Rectal smooth muscle tissue (tissue), 1 donor: ENCODE results near the gene TRABD2B.

ENCODE experiments used
- H3K27ac ChIP-seq: one replicate; pipeline ENCODE4 v1.7.0; 2013; ENCODE audit warnings: low read depth, low read length, inconsistent platforms
- H3K27me3 ChIP-seq: one replicate; pipeline ENCODE4 v1.7.0; 2013; ENCODE audit warnings: low read length; ENCODE audit not compliant: control insufficient read depth, insufficient read depth
- H3K36me3 ChIP-seq: one replicate; pipeline ENCODE4 v1.7.0; 2013; ENCODE audit warnings: low read length; ENCODE audit not compliant: control insufficient read depth, insufficient read depth
- H3K4me1 ChIP-seq: one replicate; pipeline ENCODE4 v1.7.0; 2013; ENCODE audit warnings: low read length; ENCODE audit not compliant: control insufficient read depth, insufficient read depth
- H3K4me3 ChIP-seq: one replicate; pipeline ENCODE4 v1.7.0; 2013; ENCODE audit warnings: low read length
- H3K9ac ChIP-seq: one replicate; pipeline ENCODE4 v1.7.0; 2013; ENCODE audit warnings: low read length

TRABD2B gene

GRCh38 chr1:47711848-47712492 lies 285.2 kb downstream of the TRABD2B start:
- Histone ChIP-seq H3K4me1 (peaks cover 5% of the 10 kb centered on the region), H3K4me3 (no peak overlapping the region), H3K9ac (no peak overlapping the region), H3K27me3 (peaks cover 26% of the 10 kb centered on the region), H3K27ac (no peak overlapping the region), H3K36me3 (no peaks in the 10 kb centered on the region)

GRCh38 chr1:47711184-47711847 lies 285.9 kb downstream of the TRABD2B start:
- H3K27me3 ChIP-seq, result peaks cover 26% of the 10 kb centered on the region

More at GRCh38 chr1:47711184-47711847, 285.9 kb downstream of the TRABD2B start:
- Histone ChIP-seq H3K27ac (no peak overlapping the region), H3K9ac (no peak overlapping the region), H3K4me3 (no peak overlapping the region), H3K4me1 (peaks cover 5% of the 10 kb centered on the region), H3K36me3 (no peaks in the 10 kb centered on the region)
